Measurements from ENCODE around the gene RAVER1. TPM values are rescaled to one million over a fixed set of nuclear protein-coding genes. Genes with fewer than 3 reads are reported as not detected.
"Not testable (repeated sequence)": the region's sequence is repeated elsewhere in the genome, so short reads cannot be mapped to it uniquely, and the experiment has no call there.

The RAVER1 gene
- total RNA-seq = 11.1 TPM
- long read RNA-seq, partial matches to known transcripts = 6 of 11 reads
- long read RNA-seq, other reads (novel, unspliced or antisense) = 4 of 11 reads

DNA sequence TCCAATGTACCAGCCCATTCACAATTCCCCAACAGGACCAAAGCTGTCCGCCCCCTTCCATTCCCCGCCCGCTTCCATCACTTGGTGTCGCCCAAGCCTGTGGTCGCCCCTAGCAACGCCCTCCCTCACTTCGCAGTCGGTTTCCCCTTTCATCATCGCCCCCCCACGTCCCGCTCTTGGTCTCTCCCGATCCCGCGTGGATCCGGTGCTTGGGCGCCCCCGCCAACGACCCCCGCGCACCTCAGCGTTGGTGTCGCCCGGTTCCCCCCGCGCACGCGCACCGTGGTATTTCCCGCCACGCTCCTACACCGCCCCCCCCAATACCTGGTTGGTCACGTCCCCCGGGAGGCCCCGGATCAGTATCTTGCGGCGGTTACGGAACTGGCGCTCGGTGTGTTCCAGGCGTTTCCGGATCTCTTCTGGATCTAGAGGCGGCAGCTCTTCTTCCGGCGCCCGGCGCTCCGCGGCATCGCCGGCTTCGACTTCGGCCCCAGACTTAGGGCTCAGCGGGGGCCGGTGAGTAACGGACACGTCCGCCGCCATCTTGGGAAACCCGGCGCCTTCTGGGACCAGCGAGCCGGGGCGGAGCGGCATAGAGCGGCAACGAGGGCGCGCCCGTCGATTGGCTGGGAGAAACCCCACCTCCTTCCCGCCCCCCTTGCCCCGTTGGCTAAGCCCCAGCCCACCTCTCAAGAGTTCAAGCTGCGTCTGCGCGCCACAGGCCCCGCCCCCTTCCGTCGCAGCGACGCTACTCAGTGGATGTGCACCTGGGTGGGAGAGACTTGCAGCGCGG, at the start of gene RAVER1:
Gene RAVER1 (minus strand): TSS at position 565 of the 793 bp plus-strand sequence. CDS start 22 bp downstream, at position 543.
- H3K4me1 ChIP-seq = peaks cover 36% of the 10 kb centered on the region
- DNase-seq = peak; percentile 99
- intact Hi-C loops (cut with micrococcal nuclease) = loop anchor here (10.0 kb wide), 1 partner anchor 58 kb away; the partner anchor contains the start of gene ICAM1

GRCh38 chr19:10383223-10383499, 49.8 kb upstream of the RAVER1 start:
- H3K36me3 ChIP-seq; H3K9me3 ChIP-seq (replicated peaks); H3K4me3 ChIP-seq; DNase-seq; intact Hi-C loops (cut with micrococcal nuclease); H3K27me3 ChIP-seq (ENCODE audit: low read depth): not testable (repeated sequence)
- peak overlapping the region; percentile 72 for H3K27ac ChIP-seq (replicated peaks)
- H3K4me1 ChIP-seq = peaks cover 45% of the 10 kb centered on the region

More for the DNA sequence above, at the start of gene RAVER1:
- peak within 1 kb of the TSS; percentile 90 for H3K27ac ChIP-seq (replicated peaks)
- H3K36me3 ChIP-seq = peaks cover 25% of the 10 kb centered on the region
- no peak for TF ChIP-seq CTCF (IDR thresholded peaks at IDR 0.05; ENCODE audit: borderline replicate concordance)
- H3K9me3 ChIP-seq (replicated peaks) = no peaks in the 10 kb centered on the region
- peak within 1 kb of the TSS; percentile 82 for H3K4me3 ChIP-seq
- H3K27me3 ChIP-seq (ENCODE audit: low read depth) = no peaks in the 10 kb centered on the region

DNA sequence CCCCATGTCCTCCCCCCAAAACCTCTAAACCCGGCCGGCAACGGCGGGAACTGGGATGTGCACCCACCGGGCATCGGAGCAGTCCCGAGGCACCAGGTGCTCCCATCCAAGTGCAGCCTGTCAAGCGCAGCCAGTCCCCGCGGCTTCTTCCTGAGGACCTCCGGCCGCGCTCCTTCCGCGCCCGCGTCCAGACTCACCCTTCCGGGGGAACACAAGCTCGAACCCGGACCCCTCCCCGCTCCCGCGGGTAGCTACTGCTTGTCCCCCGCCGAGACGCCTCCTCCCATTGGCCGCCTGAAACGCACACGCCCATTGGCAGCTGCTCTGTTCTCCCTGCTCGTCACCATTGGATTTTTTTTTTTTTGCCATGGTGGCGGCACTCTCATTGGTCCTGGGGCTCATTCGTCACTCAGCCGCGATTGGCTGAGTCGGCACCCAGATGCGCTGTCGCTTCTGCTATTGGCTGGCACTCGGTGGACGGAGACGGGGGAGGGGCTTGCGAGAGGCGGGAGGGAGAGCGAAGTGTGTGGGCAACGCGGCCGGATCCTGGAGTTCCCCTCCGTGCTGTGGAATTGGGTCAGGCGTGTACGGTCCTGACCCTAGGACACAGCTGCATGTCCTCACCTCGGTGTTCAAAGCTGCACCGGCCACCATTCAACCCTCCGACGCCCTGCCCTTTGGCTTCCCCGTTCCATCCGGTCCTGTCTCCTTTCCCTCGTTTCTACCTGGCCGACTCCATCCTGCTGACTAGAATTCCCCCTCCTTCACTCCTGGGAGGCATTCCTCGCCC, 47.2 kb upstream of the RAVER1 start, which contains the start of gene TYK2:
Gene TYK2 (minus strand): TSS at position 260 of the 790 bp plus-strand sequence. CDS start 2,166 bp downstream, outside the sequence.
- peak within 1 kb of the TSS; percentile 89 for H3K4me3 ChIP-seq

DNA sequence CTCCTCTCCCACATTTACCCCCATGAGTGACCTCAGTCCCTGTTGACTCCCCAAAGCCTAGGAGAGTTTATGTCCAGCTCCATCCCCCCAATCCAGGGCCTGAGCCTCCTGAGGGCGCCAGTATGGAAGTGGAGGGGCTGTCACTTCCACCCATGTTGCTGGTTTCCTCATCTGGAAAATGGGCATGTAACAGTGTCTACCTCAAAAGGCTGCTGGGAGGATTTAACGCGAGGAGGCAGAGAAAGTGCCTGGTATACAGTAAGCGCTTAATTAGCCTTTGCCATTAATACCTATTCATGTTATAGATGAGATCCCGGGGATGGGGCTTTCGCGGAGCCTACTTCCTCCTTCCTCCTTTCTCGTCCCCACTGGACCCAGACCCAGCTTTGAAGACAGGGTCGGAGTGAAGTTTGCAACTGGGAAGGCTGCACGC, 46.6 kb upstream of the RAVER1 start:
- Histone ChIP-seq H3K27me3 (ENCODE audit: low read depth) (no peaks in the 10 kb centered on the region), H3K27ac (replicated peaks) (peak overlapping the region; percentile 86), H3K9me3 (replicated peaks) (no peaks in the 10 kb centered on the region), H3K36me3 (peaks cover 22% of the 10 kb centered on the region), H3K4me1 (peaks cover 44% of the 10 kb centered on the region), H3K4me3 (peak overlapping the region; percentile 89)
- no peak for DNase-seq
- no peak for TF ChIP-seq CTCF (IDR thresholded peaks at IDR 0.05; ENCODE audit: borderline replicate concordance)
- intact Hi-C loops (cut with micrococcal nuclease) = no loop called here

More for the DNA sequence above, 47.2 kb upstream of the RAVER1 start, which contains the start of gene TYK2:
- H3K27me3 ChIP-seq (ENCODE audit: low read depth) = no peaks in the 10 kb centered on the region
- no peak for TF ChIP-seq CTCF (IDR thresholded peaks at IDR 0.05; ENCODE audit: borderline replicate concordance)
- no peaks in the 10 kb centered on the region for H3K9me3 ChIP-seq (replicated peaks)
- DNase-seq = peak; percentile 96
- intact Hi-C loops (cut with micrococcal nuclease) = no loop called here
- H3K36me3 ChIP-seq = peaks cover 16% of the 10 kb centered on the region
- peaks cover 44% of the 10 kb centered on the region for H3K4me1 ChIP-seq
- peak within 1 kb of the TSS; percentile 86 for H3K27ac ChIP-seq (replicated peaks)

GRCh38 chr19:10378124-10378523, 44.8 kb upstream of the RAVER1 start:
- no peaks in the 10 kb centered on the region for H3K9me3 ChIP-seq (replicated peaks)
- TF ChIP-seq CTCF (IDR thresholded peaks at IDR 0.05; ENCODE audit: borderline replicate concordance) = no peak
- H3K36me3 ChIP-seq = peaks cover 29% of the 10 kb centered on the region
- no peak overlapping the region for H3K27ac ChIP-seq (replicated peaks)
- intact Hi-C loops (cut with micrococcal nuclease) = no loop called here
- H3K27me3 ChIP-seq (ENCODE audit: low read depth) = no peaks in the 10 kb centered on the region
- no peak overlapping the region for H3K4me3 ChIP-seq
- peaks cover 43% of the 10 kb centered on the region for H3K4me1 ChIP-seq
- DNase-seq = no peak

DNA sequence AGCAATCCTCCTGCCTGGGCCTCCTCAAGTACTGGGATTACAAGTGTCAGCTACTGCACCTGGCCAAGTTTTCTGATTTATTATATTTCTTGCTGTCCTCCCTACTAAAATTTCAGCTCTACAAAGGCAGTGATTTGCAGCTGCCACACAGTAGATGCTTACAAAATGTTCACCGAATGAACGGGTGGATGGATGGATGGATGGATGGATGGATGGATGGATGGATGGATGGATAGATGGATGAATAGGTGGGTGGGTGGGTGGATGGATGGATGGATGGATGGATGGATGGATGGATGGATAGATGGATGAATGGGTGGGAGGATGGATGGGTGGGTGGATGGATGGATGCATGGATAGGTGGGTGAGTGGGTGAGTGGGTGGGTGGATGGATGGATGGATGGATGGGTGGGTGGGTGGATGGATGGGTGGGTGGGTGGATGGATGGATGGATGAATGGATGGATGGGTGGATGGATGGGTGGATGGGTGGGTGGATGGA, 43.9 kb upstream of the RAVER1 start:
- H3K9me3 ChIP-seq (replicated peaks); DNase-seq; H3K27ac ChIP-seq (replicated peaks); H3K27me3 ChIP-seq (ENCODE audit: low read depth); H3K4me3 ChIP-seq; intact Hi-C loops (cut with micrococcal nuclease): not testable (repeated sequence)
- peaks cover 35% of the 10 kb centered on the region for H3K4me1 ChIP-seq
- H3K36me3 ChIP-seq = peaks cover 35% of the 10 kb centered on the region
